Activated gamma-delta T cell treated with Interleukin-2 at 50 U/mL for 16 hours (primary cell): ENCODE data around the gene BCL2L1.
A peak's percentile ranks its signal among the peaks of the same experiment; 100 is the strongest.
"Not testable (repeated sequence)": the region's sequence is repeated elsewhere in the genome, so short reads cannot be mapped to it uniquely, and the experiment has no call there.

ENCODE experiments used
- DNase-seq: peaks from one replicate; pipeline ENCODE4 v3.0.0-alpha.2; 2020

Gene BCL2L1

DNA sequence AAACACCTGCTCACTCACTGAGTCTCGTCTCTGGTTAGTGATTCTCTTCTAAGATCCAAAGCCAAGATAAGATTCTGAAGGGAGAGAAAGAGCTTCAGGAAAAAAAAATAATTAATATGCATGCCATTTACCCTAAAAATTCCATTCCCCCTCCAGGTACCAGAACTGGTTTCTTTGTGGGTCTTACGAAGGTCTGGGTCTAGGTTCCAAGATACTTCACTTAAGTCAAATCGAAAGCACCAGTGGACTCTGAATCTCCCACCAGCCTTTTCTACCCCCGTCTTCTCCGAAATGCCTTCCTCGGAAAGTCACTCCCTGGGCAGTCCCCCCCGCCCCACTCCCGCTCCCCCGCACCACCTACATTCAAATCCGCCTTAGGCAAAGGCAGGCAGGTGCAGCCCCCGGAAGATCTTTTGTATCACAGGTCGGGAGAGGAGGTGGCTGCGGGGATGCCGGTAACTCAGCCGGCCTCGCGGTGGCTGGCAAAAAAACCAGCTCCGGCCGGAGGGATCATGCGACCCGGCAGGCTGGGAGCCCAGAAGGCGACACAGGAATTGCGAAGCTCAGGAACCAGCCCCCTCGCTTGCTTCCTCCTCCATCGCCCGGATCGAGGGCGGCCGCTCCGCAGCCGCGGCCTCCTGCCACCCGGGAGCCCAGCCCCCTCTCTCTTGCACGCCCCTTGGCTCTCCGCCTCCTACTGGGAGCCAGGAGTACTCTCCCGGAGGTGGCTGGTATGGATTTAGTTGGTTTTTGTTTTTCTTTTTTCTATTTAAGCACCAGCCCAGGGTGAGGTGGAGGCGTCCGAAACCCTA lies at the start of gene BCL2L1:
Gene BCL2L1 (minus strand): TSS at position 612 of the 812 bp plus-strand sequence. CDS start 650 bp downstream, outside the sequence.
- DNase-seq, result peak; percentile 54

DNA sequence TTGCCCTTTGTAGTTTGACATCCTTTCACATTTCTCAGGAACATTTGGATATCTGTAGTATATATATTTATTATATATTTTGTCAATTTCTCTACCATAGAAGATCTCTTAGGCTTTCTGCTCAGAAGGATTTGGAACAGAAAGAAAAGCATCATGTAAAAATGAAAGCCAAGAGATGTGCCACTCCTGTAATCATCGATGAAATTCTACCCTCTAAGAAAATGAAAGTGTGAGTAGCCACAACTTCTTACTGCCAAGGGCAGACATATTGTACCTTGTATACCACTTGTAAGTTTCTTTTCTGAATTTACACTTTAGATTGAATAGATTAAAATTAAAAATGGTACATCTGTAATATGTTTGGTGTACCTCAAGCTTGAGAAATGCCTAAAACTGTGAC lies 47.6 kb upstream of the BCL2L1 start:
- no peak for DNase-seq

- no peak for DNase-seq
Measured at GRCh38 chr20:31769681-31770080, 47.0 kb upstream of the BCL2L1 start.

DNA sequence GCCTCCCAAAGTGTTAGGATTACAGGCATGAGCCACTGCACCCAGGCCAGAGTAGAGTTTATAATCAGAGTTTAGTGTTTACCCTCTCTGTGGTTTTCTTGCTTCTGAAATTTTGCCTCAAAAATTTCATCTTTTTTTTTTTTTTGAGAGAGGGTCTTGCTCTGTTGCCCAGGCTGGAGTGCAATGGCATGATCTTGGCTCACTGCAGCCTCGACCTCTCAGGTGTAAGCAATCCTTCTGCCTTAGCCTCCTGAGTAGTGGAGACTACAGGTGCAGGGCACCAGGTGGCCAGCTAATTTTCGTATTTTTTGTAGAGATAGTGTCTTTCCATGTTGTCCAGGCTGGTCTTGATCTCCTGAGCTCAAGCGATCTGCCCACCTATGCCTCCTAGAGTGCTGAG lies 45.1 kb upstream of the BCL2L1 start:
- DNase-seq, result no peak

GRCh38 chr20:31764641-31765305 lies 42.1 kb upstream of the BCL2L1 start:
- DNase-seq, result no peak

DNA sequence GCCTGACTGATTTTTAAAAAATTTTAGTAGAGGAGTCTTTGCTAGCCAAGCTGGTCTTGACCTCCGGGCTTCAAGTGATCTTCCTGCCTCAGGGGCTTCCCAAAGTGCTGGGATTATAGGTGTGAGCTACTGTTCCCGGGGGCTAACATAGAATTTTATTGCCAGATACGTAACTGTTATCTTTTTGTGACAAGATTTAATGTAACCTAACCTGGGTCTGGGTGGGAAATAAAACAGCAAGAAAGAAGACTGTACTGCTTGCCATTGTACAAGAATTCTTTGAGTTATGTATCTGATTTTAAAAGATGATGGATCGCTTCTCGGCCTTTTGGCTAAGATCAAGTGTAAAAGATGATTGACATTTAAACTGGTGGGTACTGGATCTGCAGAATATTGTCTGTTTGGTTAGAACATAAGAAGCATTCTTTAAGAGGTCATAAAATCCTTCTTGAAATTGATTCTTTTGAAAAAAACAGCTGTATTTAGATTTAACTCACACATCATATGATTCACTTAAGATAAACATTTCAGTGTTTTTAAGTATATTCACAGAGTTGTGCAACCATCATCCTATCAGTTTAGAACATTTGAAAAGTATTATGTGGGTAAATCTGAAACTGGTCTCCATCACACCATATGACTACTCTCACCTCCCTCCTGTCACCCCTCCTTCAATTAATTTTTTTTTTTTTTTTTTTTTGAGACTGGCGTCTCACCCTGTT lies 38.0 kb upstream of the BCL2L1 start:
- no peak for DNase-seq

- DNase-seq, result no peak
Measured at GRCh38 chr20:31759836-31760518, 37.3 kb upstream of the BCL2L1 start.

DNA sequence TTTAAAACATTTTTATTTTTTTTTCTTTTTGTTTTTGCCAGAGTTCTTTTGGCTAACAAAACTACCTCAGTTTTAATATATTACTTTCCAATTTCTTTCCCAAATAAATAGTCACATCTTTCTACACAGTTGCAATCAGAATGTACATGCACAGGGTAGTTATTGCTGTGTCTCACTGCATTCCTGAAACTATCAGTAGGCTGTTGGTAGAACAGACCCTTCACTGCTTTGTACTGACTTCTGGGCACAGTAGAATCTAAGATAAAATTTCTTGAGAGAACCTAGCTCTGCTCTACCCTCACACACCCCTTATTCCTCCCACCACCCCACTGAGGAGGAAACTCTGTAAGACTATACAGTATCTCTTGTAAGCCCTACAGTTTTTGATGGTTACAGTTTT lies 36.3 kb upstream of the BCL2L1 start:
- DNase-seq, result no peak

DNA sequence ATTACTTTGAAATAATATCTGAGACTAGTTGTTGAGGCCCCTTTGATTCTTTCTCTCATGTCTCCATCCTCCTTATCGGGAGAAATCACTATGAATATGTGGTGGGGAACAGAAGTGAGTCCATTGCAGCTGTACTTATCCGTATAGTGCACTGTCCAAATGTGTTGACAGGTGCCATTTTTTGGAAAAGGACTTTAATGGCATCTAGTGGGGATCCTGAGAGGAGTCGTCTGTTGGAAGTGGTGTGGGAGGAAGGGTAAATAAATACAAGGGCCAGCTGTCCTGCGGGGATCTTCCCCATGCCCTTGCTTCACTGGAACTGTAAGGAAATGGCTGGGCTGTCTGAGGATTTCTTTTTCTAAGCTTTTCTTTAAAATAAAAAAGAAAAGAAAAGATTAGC lies 35.9 kb upstream of the BCL2L1 start:
- no peak for DNase-seq

DNA sequence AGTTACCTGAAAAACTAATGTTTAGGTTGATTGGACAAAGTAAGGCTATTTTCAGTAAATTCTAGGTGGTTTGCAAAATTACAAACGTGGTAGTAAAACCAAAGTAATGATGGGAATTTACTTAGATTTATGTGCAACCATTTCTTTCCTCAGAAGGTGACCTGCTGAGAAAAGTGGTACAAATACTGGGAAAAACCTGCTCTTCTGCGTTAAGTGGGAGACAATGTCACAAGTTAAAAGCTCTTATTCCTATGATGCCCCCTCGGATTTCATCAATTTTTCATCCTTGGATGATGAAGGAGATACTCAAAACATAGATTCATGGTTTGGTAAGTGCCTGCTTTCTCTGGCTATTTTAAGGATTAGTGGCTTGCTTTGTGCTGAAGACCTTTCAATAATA lies 34.6 kb upstream of the BCL2L1 start:
- no peak for DNase-seq

DNA sequence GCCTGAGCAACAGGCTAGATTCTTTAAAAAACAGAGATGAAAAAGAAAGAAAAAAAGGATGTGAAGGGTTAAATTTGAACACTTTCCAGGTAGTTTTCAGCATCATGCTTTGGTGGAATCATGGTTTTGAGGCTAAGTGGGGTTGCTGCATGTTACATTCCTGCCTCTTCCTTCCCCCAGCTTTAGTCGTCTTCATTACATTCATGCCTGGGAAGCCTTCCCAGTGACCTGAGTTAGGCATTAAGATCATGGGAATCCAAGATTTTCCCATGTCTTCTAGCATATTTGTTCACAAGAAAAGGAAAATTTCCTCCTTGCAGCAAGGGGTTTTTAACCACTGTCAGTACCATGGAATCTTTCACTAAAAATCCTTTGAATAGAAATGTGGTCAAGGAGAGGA lies 28.5 kb upstream of the BCL2L1 start:
- DNase-seq, result no peak

DNA sequence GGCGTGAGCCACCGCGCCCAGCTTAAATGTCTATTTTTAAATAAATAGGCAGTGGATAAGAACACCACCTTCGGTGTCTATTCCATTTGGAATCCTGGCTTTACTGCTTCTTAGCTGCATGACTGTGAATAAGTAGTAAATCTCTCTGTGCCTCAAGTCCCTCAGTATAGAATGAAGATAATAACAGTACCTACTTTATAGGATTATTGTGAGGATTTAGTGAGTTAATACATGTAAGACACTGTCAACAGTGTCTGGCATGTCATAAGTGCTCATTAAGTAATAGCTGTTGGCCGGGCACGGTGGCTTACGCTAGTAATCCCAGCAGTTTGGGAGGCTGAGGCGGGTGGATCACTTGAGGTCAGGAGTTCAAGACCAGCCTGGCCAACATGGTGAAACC lies 26.6 kb upstream of the BCL2L1 start:
- DNase-seq, result no peak

GRCh38 chr20:31747640-31748039 lies 25.0 kb upstream of the BCL2L1 start:
- DNase-seq, result no peak

DNA sequence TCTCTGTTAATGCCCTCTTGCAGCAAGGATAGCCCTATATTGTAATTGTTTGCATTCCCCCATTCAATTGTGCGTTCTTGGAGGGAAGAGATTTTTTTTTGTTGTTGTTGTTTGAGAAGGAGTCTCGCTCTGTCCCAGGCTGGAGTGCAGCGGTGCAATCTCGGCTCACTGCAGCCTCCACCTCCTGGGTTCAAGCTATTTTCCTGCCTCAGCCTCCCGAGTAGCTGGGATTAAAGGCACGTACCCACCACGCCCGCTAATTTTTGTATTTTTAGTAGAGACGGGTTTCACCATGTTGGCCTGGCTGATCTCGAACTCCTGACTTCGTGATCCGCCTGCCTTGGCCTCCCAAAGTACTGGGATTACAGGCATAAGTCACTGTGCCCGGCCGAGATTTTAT lies 24.4 kb upstream of the BCL2L1 start:
- DNase-seq, result not testable (repeated sequence)

DNA sequence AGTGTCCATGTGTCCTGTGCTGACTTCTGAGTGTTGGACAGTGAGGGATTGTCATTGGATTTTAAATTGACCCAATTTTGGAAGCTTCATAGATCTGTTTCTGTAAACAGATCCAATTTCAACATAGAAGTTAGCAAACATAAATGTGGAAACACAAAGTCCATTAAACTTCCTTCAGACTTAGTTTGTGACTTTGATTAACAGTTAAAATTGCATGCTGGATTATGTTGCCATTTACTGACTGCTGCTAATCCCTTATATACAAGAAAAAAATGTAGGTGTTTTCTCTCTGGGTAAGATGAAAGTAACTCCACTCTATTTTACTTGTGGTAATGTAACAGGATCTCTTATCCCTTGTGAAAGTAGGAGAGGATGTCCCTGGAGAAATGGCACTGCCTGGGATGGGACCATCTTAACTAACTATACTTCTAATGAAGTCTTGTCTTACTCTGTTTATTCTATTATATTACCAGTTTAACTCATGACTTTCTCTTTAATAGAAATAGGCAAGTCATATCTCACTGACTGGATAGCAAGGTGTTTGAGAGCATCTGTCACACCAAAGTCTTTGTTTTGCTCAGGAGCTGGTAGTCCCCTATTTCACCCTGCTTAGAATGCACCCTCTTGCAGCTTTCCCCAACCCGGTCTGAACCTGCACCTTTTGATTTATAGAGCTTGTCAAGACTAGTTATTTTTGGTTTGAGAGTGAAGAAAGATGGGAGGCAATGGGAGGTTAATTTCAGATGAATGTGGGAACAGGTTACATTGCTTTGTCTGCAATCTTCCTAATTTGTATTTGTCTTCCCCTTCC lies 23.6 kb upstream of the BCL2L1 start:
- DNase-seq, result no peak

GRCh38 chr20:31740656-31741323 lies 18.1 kb upstream of the BCL2L1 start:
- DNase-seq, result no peak

- no peak for DNase-seq
Measured at GRCh38 chr20:31740208-31740607, 17.5 kb upstream of the BCL2L1 start.

DNA sequence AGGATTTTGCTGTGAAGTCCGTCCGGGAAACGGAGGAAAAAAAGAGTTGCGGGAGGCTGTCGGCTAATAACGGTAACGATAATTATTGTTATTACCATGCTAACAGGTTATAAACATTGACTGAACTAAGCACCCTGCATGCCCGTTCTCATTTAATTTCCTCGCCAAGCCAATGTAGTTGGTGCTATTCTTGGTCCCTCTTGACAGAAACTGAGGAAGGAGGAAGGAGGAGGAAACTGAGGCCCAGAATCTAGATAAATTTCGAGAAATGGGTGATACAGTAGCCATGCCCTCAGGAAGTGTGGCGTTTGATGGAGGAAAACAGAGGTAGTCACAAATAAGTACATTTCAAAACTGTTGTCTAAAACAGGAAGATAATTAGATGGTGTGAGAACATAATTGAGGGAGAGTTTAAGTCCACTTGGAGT lies 16.9 kb upstream of the BCL2L1 start:
- no peak for DNase-seq

DNA sequence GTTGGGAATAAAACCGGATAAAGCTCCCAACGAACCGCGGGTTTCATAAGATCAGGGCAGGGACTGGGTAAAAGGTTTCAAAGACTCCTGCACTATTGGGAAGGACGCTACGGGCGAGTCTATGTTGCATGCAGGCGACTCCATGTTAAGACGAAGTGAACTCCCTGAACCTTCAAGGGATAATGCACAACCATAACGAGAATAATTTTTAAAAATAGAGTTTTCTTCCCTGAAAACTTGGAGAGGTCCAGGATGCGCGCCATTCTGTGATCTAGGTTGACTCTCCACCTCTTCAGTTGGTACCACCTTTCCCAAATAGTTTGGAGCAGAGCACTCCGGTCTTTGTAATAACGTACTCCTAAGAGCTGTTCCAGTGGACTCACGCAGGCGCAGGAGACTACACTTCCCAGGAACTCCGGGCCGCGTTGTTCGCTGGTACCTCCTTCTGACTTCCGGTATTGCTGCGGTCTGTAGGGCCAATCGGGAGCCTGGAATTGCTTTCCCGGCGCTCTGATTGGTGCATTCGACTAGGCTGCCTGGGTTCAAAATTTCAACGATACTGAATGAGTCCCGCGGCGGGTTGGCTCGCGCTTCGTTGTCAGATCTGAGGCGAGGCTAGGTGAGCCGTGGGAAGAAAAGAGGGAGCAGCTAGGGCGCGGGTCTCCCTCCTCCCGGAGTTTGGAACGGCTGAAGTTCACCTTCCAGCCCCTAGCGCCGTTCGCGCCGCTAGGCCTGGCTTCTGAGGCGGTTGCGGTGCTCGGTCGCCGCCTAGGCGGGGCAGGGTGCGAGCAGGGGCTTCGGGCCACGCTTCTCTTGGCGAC lies 16.3 kb upstream of the BCL2L1 start, which contains the start of gene TPX2:
Gene TPX2 (plus strand): TSS at position 562 of the 821 bp plus-strand sequence. CDS start 18,187 bp downstream, outside the sequence.
- peak; percentile 71 for DNase-seq

GRCh38 chr20:31731321-31731717 lies 8.7 kb upstream of the BCL2L1 start:
- DNase-seq, result no peak
